ENCODE measurements around the gene CRKL. TPM values are rescaled to one million over a fixed set of nuclear protein-coding genes. Genes with fewer than 3 reads are reported as not detected.

CRKL gene
- total RNA-seq, 1 donor from 2014 or later = 59.1 TPM

- no peak overlapping the region for H3K4me3 Mint-ChIP-seq (ENCODE audit: unreplicated experiment)
- DNase-seq (ENCODE audit: low spot score) = no peak
- peaks cover 13% of the 10 kb centered on the region for H3K27me3 Mint-ChIP-seq (ENCODE audit: unreplicated experiment)
- peaks cover 10% of the 10 kb centered on the region for H3K4me1 Mint-ChIP-seq (ENCODE audit: unreplicated experiment)
- TF ChIP-seq CTCF (IDR thresholded peaks at IDR 0.05; ENCODE audit: unreplicated experiment) = no peak
- H3K36me3 Mint-ChIP-seq (ENCODE audit: low read depth, unreplicated experiment) = peaks cover 8% of the 10 kb centered on the region
- H3K27ac Mint-ChIP-seq (ENCODE audit: unreplicated experiment) = peak overlapping the region; percentile 24
- H3K9me3 Mint-ChIP-seq (ENCODE audit: unreplicated experiment) = no peaks in the 10 kb centered on the region
These were observed 81.5 kb downstream of the CRKL start for GRCh38 chr22:20998411-20999336.

- Mint-ChIP-seq H3K36me3 (ENCODE audit: low read depth, unreplicated experiment) (peaks cover 8% of the 10 kb centered on the region), H3K4me1 (ENCODE audit: unreplicated experiment) (peaks cover 10% of the 10 kb centered on the region), H3K27ac (ENCODE audit: unreplicated experiment) (no peak overlapping the region), H3K27me3 (ENCODE audit: unreplicated experiment) (peaks cover 13% of the 10 kb centered on the region), H3K9me3 (ENCODE audit: unreplicated experiment) (no peaks in the 10 kb centered on the region), H3K4me3 (ENCODE audit: unreplicated experiment) (no peak overlapping the region)
- no peak for TF ChIP-seq CTCF (IDR thresholded peaks at IDR 0.05; ENCODE audit: unreplicated experiment)
- no peak for DNase-seq (ENCODE audit: low spot score)
These were observed 82.4 kb downstream of the CRKL start for GRCh38 chr22:20999350-21000206.

- Mint-ChIP-seq H3K27ac (ENCODE audit: unreplicated experiment) (peak overlapping the region; percentile 57), H3K4me3 (ENCODE audit: unreplicated experiment) (peak overlapping the region; percentile 97), H3K36me3 (ENCODE audit: low read depth, unreplicated experiment) (peaks cover 5% of the 10 kb centered on the region), H3K4me1 (ENCODE audit: unreplicated experiment) (peaks cover 10% of the 10 kb centered on the region), H3K9me3 (ENCODE audit: unreplicated experiment) (no peaks in the 10 kb centered on the region), H3K27me3 (ENCODE audit: unreplicated experiment) (peaks cover 13% of the 10 kb centered on the region)
- DNase-seq (ENCODE audit: low spot score) = no peak
- TF ChIP-seq CTCF (IDR thresholded peaks at IDR 0.05; ENCODE audit: unreplicated experiment) = no peak
These were observed 83.2 kb downstream of the CRKL start for GRCh38 chr22:21000207-21000986.

GRCh38 chr22:21000987-21001600 lies 83.9 kb downstream of the CRKL start:
- H3K27me3 Mint-ChIP-seq (ENCODE audit: unreplicated experiment) = peaks cover 13% of the 10 kb centered on the region
- DNase-seq (ENCODE audit: low spot score) = no peak
- peaks cover 10% of the 10 kb centered on the region for H3K4me1 Mint-ChIP-seq (ENCODE audit: unreplicated experiment)
- peak overlapping the region; percentile 80 for H3K27ac Mint-ChIP-seq (ENCODE audit: unreplicated experiment)
- TF ChIP-seq CTCF (IDR thresholded peaks at IDR 0.05; ENCODE audit: unreplicated experiment) = no peak
- H3K4me3 Mint-ChIP-seq (ENCODE audit: unreplicated experiment) = peak overlapping the region; percentile 97
- no peaks in the 10 kb centered on the region for H3K9me3 Mint-ChIP-seq (ENCODE audit: unreplicated experiment)
- H3K36me3 Mint-ChIP-seq (ENCODE audit: low read depth, unreplicated experiment) = peaks cover 5% of the 10 kb centered on the region

Data from endothelial cell (in vitro differentiated cells).